Activated CD8-positive, alpha-beta T cell treated with anti-CD3 and anti-CD28 coated beads for 36 hours (primary cell): Measurements from ENCODE around the gene INTS1. TPM values are rescaled to one million over a fixed set of nuclear protein-coding genes. Genes with fewer than 3 reads are reported as not detected.
A peak's percentile ranks its signal among the peaks of the same experiment; 100 is the strongest.

ENCODE experiments used
- ATAC-seq: fragments of 200-7000 bp; cut with Tn5 transposase; one replicate; pipeline ENCODE4 v1.10.0; 2021; ENCODE audit warnings: mild to moderate bottlenecking, moderate library complexity
- CTCF ChIA-PET: fragments of 350-600 bp; sonication (Branson Sonifier 250); formaldehyde crosslinking; loops from one replicate; lab custom pipeline; 2021; ENCODE audit warnings: antibody characterized with exemption; lab: Charles Lee
- POLR2A ChIA-PET: fragments of 350-600 bp; sonication (Branson Sonifier 250); formaldehyde crosslinking; loops from one replicate; lab custom pipeline; 2021; ENCODE audit warnings: antibody characterized with exemption; lab: Charles Lee
- DNase-seq: peaks from one replicate; pipeline ENCODE4 v3.0.0-alpha.2; 2020
- H3K27ac Mint-ChIP-seq: one replicate; pipeline ENCODE4 v1.8.0; 2021; ENCODE audit warnings: mild to moderate bottlenecking, mixed read lengths
- H3K27me3 Mint-ChIP-seq: one replicate; pipeline ENCODE4 v1.8.0; 2021; ENCODE audit warnings: mixed read lengths
- H3K36me3 Mint-ChIP-seq: one replicate; pipeline ENCODE4 v1.8.0; 2021; ENCODE audit warnings: low read depth, mixed read lengths
- H3K4me1 Mint-ChIP-seq: one replicate; pipeline ENCODE4 v1.8.0; 2021; ENCODE audit warnings: low read depth, mixed read lengths
- H3K4me3 Mint-ChIP-seq: one replicate; pipeline ENCODE4 v1.8.0; 2021; ENCODE audit warnings: mild to moderate bottlenecking, moderate library complexity, mixed read lengths
- H3K9me3 Mint-ChIP-seq: one replicate; pipeline ENCODE4 v1.8.0; 2021; ENCODE audit warnings: mixed read lengths
- CTCF ChIP-seq: fragments of 200-600 bp; IDR thresholded peaks from one replicate; pipeline ENCODE4 v1.8.0; 2022; ENCODE audit warnings: antibody characterized with exemption, mild to moderate bottlenecking
- intact Hi-C: fragments of 100-400 bp; cut with micrococcal nuclease; formaldehyde crosslinking; loops from one replicate; pipeline ENCODE4 v1.10.0; 2022
- total RNA-seq, 2 experiments: library from RNA; stranded (reverse); gene quantifications; one replicate each; pipeline ENCODE4 v1.2.3, GENCODE V29; 2021

INTS1 gene
- total RNA-seq, 2 experiments from 2014 or later = 100 to 103 TPM

- Mint-ChIP-seq H3K27me3 (no peaks in the 10 kb centered on the region), H3K4me3 (no peak overlapping the region), H3K4me1 (peaks cover 18% of the 10 kb centered on the region), H3K9me3 (no peaks in the 10 kb centered on the region), H3K27ac (no peak overlapping the region), H3K36me3 (no peaks in the 10 kb centered on the region)
- no peak for TF ChIP-seq CTCF
- POLR2A ChIA-PET = interaction anchor here (1.0 kb wide), 1 partner anchor 109 kb away, joined by 3 read pairs; no protein-coding TSS in a partner anchor
- intact Hi-C loops = no loop called here
- CTCF ChIA-PET = interaction anchor here (3.2 kb wide), 1 partner anchor 12 kb away, joined by 15 read pairs; no protein-coding TSS in a partner anchor
- ATAC-seq (no peak), DNase-seq (no peak)
These were observed 42.4 kb downstream of the INTS1 start for GRCh38 chr7:1461646-1462375.

DNA sequence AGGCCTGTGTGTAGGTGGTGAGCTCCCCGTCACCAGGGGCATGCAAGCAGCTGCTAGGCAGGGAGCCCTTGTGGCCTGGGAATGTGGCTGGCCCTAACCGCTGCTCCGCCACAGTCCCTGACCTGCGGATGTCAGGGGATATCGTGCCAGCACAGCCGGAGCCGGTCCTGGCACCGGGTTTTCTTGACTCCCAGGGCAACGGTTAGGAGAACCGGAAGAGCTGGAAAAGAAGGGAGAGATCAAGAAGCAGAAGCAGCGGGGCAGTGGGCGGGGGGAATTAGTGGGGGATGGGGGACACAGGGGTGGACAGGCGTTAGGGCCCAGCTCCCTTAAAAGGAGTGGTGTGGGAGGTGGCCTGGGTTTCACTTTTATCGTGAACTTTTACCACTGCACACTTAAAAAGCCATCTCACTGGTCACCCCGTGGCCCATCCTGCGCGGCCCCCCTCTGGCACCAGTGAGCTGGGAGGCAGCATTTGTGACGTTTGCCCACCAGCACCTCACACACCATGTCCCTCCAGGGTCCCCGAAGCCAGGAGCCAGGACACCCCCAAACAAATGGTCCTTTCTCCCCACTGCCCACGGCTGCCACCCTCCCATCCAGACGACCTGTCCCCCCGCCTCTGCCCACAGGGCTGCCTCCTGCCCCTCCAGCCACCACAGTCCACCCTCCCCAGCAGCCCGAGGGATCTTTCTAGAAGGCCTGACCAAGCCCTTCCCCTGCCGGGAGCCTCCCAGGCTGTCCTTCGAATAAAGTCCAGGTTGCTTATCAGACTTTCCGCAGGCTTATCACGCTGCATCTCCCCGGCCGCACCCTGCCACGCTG, 43.2 kb downstream of the INTS1 start:
- no peak for ATAC-seq

GRCh38 chr7:1459920-1460820, 44.0 kb downstream of the INTS1 start:
- ChIA-PET POLR2A (interaction anchor here (1.0 kb wide), 1 partner anchor 110 kb away, joined by 3 read pairs; no protein-coding TSS in a partner anchor), CTCF (interaction anchor here (3.2 kb wide), 1 partner anchor 14 kb away, joined by 15 read pairs; no protein-coding TSS in a partner anchor)
- no peak for TF ChIP-seq CTCF
- Mint-ChIP-seq H3K27ac (no peak overlapping the region), H3K27me3 (no peaks in the 10 kb centered on the region), H3K4me3 (peak overlapping the region; percentile 51), H3K9me3 (no peaks in the 10 kb centered on the region), H3K4me1 (peaks cover 18% of the 10 kb centered on the region), H3K36me3 (no peaks in the 10 kb centered on the region)
- DNase-seq (peak; percentile 33), ATAC-seq (no peak)
- intact Hi-C loops = no loop called here

More for the DNA sequence above, 43.2 kb downstream of the INTS1 start:
- no peak overlapping the region for H3K4me3 Mint-ChIP-seq
- no peaks in the 10 kb centered on the region for H3K27me3 Mint-ChIP-seq
- CTCF ChIA-PET = interaction anchor here (3.2 kb wide), 1 partner anchor 13 kb away, joined by 15 read pairs; no protein-coding TSS in a partner anchor
- no peak for DNase-seq
- TF ChIP-seq CTCF = no peak
- no peaks in the 10 kb centered on the region for H3K36me3 Mint-ChIP-seq
- intact Hi-C loops = no loop called here
- H3K27ac Mint-ChIP-seq = no peak overlapping the region
- H3K4me1 Mint-ChIP-seq = peaks cover 18% of the 10 kb centered on the region
- POLR2A ChIA-PET = interaction anchor here (1.0 kb wide), 1 partner anchor 109 kb away, joined by 3 read pairs; no protein-coding TSS in a partner anchor
- H3K9me3 Mint-ChIP-seq = no peaks in the 10 kb centered on the region

DNA sequence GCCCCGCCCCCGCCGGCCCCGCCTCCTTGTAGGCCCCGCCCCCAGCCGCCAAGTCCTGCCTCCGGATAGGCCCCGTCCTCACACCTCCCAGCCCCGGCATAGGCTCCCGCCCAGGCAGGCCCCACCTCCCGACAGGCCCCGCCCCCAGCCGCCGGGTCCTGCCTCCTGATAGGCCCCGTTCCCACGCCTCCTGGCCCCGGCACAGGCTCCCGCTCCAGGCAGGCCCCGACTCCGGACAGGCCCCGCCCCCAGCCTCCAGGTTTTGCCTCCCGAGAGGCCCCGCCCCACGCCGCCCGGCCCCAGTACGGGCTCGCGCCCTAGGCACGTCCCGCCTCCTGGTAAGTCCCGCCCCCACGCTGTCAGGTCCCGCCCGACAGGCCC, 44.7 kb downstream of the INTS1 start:
- Mint-ChIP-seq H3K9me3 (no peaks in the 10 kb centered on the region), H3K36me3 (no peaks in the 10 kb centered on the region), H3K4me3 (peak overlapping the region; percentile 68), H3K27me3 (no peaks in the 10 kb centered on the region), H3K4me1 (peaks cover 18% of the 10 kb centered on the region), H3K27ac (no peak overlapping the region)
- ATAC-seq (peak; percentile 97), DNase-seq (peak; percentile 99)
- CTCF ChIA-PET = no interaction called here
- intact Hi-C loops = no loop called here
- POLR2A ChIA-PET = no interaction called here
- TF ChIP-seq CTCF = no peak
